ENCODE results near the gene R3HDM4. TPM values are rescaled to one million over a fixed set of nuclear protein-coding genes. Genes with fewer than 3 reads are reported as not detected.

The R3HDM4 gene
- total and polyA plus RNA-seq, 4 donors = 31.6 to 139 (median 77.7) TPM

- WGBS, 2 donors = 2% methylated on average over 35 to 58 of the region's 58 CpGs
Measured at GRCh38 chr19:918481-919198, 5.6 kb upstream of the R3HDM4 start.

GRCh38 chr19:918152-918437, 5.1 kb upstream of the R3HDM4 start:
- no peaks in the 10 kb centered on the region for H3K9me3 ChIP-seq (ENCODE audit: control insufficient read depth in 4 of 4, insufficient read depth in 3 of 4, low read length in 3 of 4)
- TF ChIP-seq CTCF (IDR thresholded peaks at IDR 0.05; ENCODE audit: control extremely low read depth, extremely low read depth) = no peak
- WGBS, 2 donors = 2 to 6% methylated on average over 12 of the region's 12 CpGs
- H3K27me3 ChIP-seq (ENCODE audit: control insufficient read depth in 3 of 3, insufficient read depth in 3 of 3, low read length in 2 of 3) = peaks cover 6 to 27% (median 23%) of the 10 kb centered on the region in 3 donors
- ATAC-seq (ENCODE audit: insufficient read depth, low FRiP score) (no peak), DNase-seq (no peak)
- H3K4me3 ChIP-seq = no peak overlapping the region
- no peak overlapping the region for H3K9ac ChIP-seq (ENCODE audit: insufficient read depth in 1 of 2, low read length in 2 of 2)
- H3K36me3 ChIP-seq (ENCODE audit: control insufficient read depth in 4 of 4, insufficient read depth in 4 of 4, low read length in 4 of 4) = no peaks in the 10 kb centered on the region
- no peak overlapping the region for H3K27ac ChIP-seq (ENCODE audit: low read depth in 1 of 2, low read length in 1 of 2)
- peaks cover 0 to 15% (median 2%) of the 10 kb centered on the region in 5 donors for H3K4me1 ChIP-seq (ENCODE audit: control insufficient read depth in 5 of 5, insufficient read depth in 5 of 5, low read length in 5 of 5)

More at GRCh38 chr19:918481-919198, 5.6 kb upstream of the R3HDM4 start:
- DNase-seq (no peak), ATAC-seq (ENCODE audit: insufficient read depth, low FRiP score) (no peak)
- no peak overlapping the region for H3K27ac ChIP-seq (ENCODE audit: low read depth in 1 of 2, low read length in 1 of 2)
- peaks cover 0 to 12% (median under 1%) of the 10 kb centered on the region in 5 donors for H3K4me1 ChIP-seq (ENCODE audit: control insufficient read depth in 5 of 5, insufficient read depth in 5 of 5, low read length in 5 of 5)
- no peak for TF ChIP-seq CTCF (IDR thresholded peaks at IDR 0.05; ENCODE audit: control extremely low read depth, extremely low read depth)
- H3K4me3 ChIP-seq = no peak overlapping the region
- no peak overlapping the region for H3K9ac ChIP-seq (ENCODE audit: insufficient read depth in 1 of 2, low read length in 2 of 2)
- H3K9me3 ChIP-seq (ENCODE audit: control insufficient read depth in 4 of 4, insufficient read depth in 3 of 4, low read length in 3 of 4) = no peaks in the 10 kb centered on the region
- peaks cover 6 to 27% (median 23%) of the 10 kb centered on the region in 3 donors for H3K27me3 ChIP-seq (ENCODE audit: control insufficient read depth in 3 of 3, insufficient read depth in 3 of 3, low read length in 2 of 3)
- H3K36me3 ChIP-seq (ENCODE audit: control insufficient read depth in 4 of 4, insufficient read depth in 4 of 4, low read length in 4 of 4) = no peaks in the 10 kb centered on the region

- H3K9ac ChIP-seq (ENCODE audit: insufficient read depth in 1 of 2, low read length in 2 of 2) = no peak within 1 kb of the TSS
- peaks cover 0 to 15% (median 2%) of the 10 kb centered on the region in 5 donors for H3K4me1 ChIP-seq (ENCODE audit: control insufficient read depth in 5 of 5, insufficient read depth in 5 of 5, low read length in 5 of 5)
- DNase-seq (peak in 1 of 3 donors; percentile 52), ATAC-seq (ENCODE audit: insufficient read depth, low FRiP score) (no peak)
- no peaks in the 10 kb centered on the region for H3K9me3 ChIP-seq (ENCODE audit: control insufficient read depth in 4 of 4, insufficient read depth in 3 of 4, low read length in 3 of 4)
- 1% methylated on average over 70 to 87 of the region's 87 CpGs for WGBS, 2 donors
- TF ChIP-seq CTCF (IDR thresholded peaks at IDR 0.05; ENCODE audit: control extremely low read depth, extremely low read depth) = no peak
- H3K4me3 ChIP-seq = no peak within 1 kb of the TSS
- no peak within 1 kb of the TSS for H3K27ac ChIP-seq (ENCODE audit: low read depth in 1 of 2, low read length in 1 of 2)
- peaks cover 6 to 27% (median 23%) of the 10 kb centered on the region in 3 donors for H3K27me3 ChIP-seq (ENCODE audit: control insufficient read depth in 3 of 3, insufficient read depth in 3 of 3, low read length in 2 of 3)
- no peaks in the 10 kb centered on the region for H3K36me3 ChIP-seq (ENCODE audit: control insufficient read depth in 4 of 4, insufficient read depth in 4 of 4, low read length in 4 of 4)
Measured at GRCh38 chr19:917323-918151, 4.5 kb upstream of the R3HDM4 start, which contains the start of gene KISS1R. Gene KISS1R, plus strand, starts transcription at chr19:917333. Its CDS starts 170 bp downstream, at chr19:917503.
